H1 (cell line): ENCODE results near the gene ARSA. TPM values are rescaled to one million over a fixed set of nuclear protein-coding genes. Genes with fewer than 3 reads are reported as not detected.

Experiments used
- CHD1 ChIP-seq: IDR thresholded peaks from 2 replicates; pipeline ENCODE4 v1.6.1; 2012; ENCODE audit warnings: low read depth, low read length, improper control_type of control experiment
- EGR1 ChIP-seq: IDR thresholded peaks from 2 replicates; pipeline ENCODE4 v1.6.1; 2011; ENCODE audit warnings: low read depth, low read length, borderline replicate concordance
- polyA plus RNA-seq, 7 experiments: library from polyadenylated mRNA; depleted of rRNA in 3 of 7; stranded (reverse) in 5 of 7; unstranded in 2 of 7; fragments of >200 nt in 5 of 7; fragments of 200-250 nt in 2 of 7; gene quantifications; 1 replicate in 5 of 7; 2 replicates in 1 of 7; 4 replicates in 1 of 7; pipeline versions ENCODE4 v1.2.1 to v1.2.3, GENCODE V29; 2011 to 2013; ENCODE audit warnings: missing spikeins in 2 of 7, mixed read lengths in 2 of 7
- total RNA-seq: library from RNA; stranded (reverse); fragmentation: NEBNext Ultra II Directional; extraction: Animal tissue kit (Norgen Biotek cat#: 25700); gene quantifications from 2 replicates; pipeline ENCODE4 v1.2.1, GENCODE V29; 2021

ARSA gene
- total and polyA plus RNA-seq, 2 of the 8 experiments (the other 6 are each of a cell fraction or from before 2014, with no cell fraction given), result 9.8 to 10.1 TPM

DNA sequence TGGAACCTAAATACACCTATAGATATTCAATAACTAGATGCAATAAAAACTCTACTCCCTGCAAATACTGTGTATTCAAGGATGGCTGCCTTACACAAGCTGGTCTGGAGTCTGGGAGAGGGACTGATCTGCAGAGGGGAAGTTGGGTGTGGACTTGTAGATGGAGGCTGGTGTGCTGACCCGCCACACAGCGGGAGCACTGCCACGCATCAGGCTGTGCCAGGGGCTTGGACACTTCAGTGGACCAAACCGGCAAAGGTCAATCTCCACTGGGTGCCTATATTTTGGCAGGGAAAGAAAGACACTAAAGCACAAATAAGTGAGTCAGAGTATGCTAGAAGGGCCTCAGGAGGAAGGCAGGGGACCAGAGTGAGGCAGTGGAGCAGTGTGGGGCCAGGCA, 42.6 kb upstream of the ARSA start (continued):
- TF ChIP-seq EGR1, result no peak
- no peak for TF ChIP-seq CHD1
